ENCODE measurements around the gene HIVEP3.

HIVEP3 gene

GRCh38 chr1:41895552-41895951 is 23.2 kb downstream of the HIVEP3 start:
- Mint-ChIP-seq H3K4me1 (peaks cover 23 to 36% of the 10 kb centered on the region in 2 donors), H3K4me3 (no peak overlapping the region), H3K9me3 (no peaks in the 10 kb centered on the region), H3K27ac (no peak overlapping the region), H3K36me3 (no peaks in the 10 kb centered on the region), H3K27me3 (peaks cover 0 to 2% of the 10 kb centered on the region in 2 donors)
- ATAC-seq (replicated peaks): no peak
- no peak for DNase-seq

DNA sequence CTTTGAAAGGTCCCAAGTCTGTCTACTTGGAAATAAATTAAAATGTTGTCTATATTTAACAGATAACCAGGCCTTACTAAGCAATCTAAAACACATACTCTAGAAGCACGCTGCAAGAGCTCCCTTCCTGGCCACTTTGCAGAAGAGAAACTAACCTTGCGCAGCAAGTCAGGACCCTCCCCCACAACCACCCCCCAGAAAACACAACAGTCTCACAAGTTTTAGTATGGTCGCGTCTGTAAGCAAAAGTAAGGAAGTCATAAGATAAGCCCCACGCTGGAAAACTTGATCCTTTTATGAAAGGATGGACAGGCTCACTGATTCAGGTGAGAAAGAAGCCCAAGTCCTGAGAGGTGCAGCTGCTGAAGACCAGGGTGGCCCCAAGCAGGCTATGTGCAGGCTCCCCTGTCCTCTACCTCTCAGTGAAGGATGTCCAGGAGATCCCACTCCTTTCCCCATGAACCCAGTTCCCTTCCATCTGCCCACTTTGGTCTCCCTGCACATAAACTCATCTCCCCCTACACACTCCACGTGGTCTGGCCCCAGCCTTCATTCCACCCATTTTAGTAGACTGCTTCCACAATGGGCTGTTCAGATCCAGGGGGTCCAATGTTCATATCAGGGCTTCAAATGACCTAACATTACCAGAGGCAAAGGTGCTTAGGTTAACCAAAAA is 23.8 kb downstream of the HIVEP3 start:
- ATAC-seq (replicated peaks) (no peak), DNase-seq (no peak)
- Mint-ChIP-seq H3K4me3 (no peak overlapping the region), H3K27me3 (no peaks in the 10 kb centered on the region), H3K27ac (no peak overlapping the region), H3K9me3 (no peaks in the 10 kb centered on the region), H3K36me3 (no peaks in the 10 kb centered on the region), H3K4me1 (peaks cover 23 to 36% of the 10 kb centered on the region in 2 donors)

- no peak for ATAC-seq (replicated peaks)
- Mint-ChIP-seq H3K27ac (no peak overlapping the region), H3K36me3 (no peaks in the 10 kb centered on the region), H3K9me3 (no peaks in the 10 kb centered on the region), H3K4me1 (peaks cover 23 to 36% of the 10 kb centered on the region in 2 donors), H3K4me3 (no peak overlapping the region), H3K27me3 (no peaks in the 10 kb centered on the region)
- no peak for DNase-seq
Observed at GRCh38 chr1:41894101-41894807, 24.5 kb downstream of the HIVEP3 start.

GRCh38 chr1:41892301-41892781 is 26.4 kb downstream of the HIVEP3 start:
- Mint-ChIP-seq H3K36me3 (no peaks in the 10 kb centered on the region), H3K27ac (no peak overlapping the region), H3K27me3 (peaks cover 0 to 3% of the 10 kb centered on the region in 2 donors), H3K9me3 (no peaks in the 10 kb centered on the region), H3K4me3 (no peak overlapping the region), H3K4me1 (peaks cover 19 to 30% of the 10 kb centered on the region in 2 donors)
- no peak for ATAC-seq (replicated peaks)
- no peak for DNase-seq

- peak; percentile 55 for DNase-seq
Observed at GRCh38 chr1:41891199-41891896, 27.4 kb downstream of the HIVEP3 start.

GRCh38 chr1:41890825-41891198 is 27.9 kb downstream of the HIVEP3 start:
- ATAC-seq (replicated peaks) (peak in 1 of 2 donors; percentile 5), DNase-seq (no peak)
- peak overlapping the region; percentile 92 for H3K27ac Mint-ChIP-seq
- H3K4me1 Mint-ChIP-seq: peaks cover 19 to 30% of the 10 kb centered on the region in 2 donors
- no peaks in the 10 kb centered on the region for H3K36me3 Mint-ChIP-seq
- H3K4me3 Mint-ChIP-seq: peak overlapping the region; percentile 83 to 92
- H3K9me3 Mint-ChIP-seq: no peaks in the 10 kb centered on the region
- H3K27me3 Mint-ChIP-seq: peaks cover 0 to 3% of the 10 kb centered on the region in 2 donors

More at GRCh38 chr1:41891199-41891896, 27.4 kb downstream of the HIVEP3 start:
- peak; percentile 97 for ATAC-seq (replicated peaks)
- H3K9me3 Mint-ChIP-seq: no peaks in the 10 kb centered on the region
- peak overlapping the region; percentile 92 for H3K27ac Mint-ChIP-seq
- peak overlapping the region; percentile 83 to 92 for H3K4me3 Mint-ChIP-seq
- peaks cover 19 to 30% of the 10 kb centered on the region in 2 donors for H3K4me1 Mint-ChIP-seq
- H3K27me3 Mint-ChIP-seq: peaks cover 0 to 3% of the 10 kb centered on the region in 2 donors
- H3K36me3 Mint-ChIP-seq: no peaks in the 10 kb centered on the region

GRCh38 chr1:41889506-41890414 is 29.0 kb downstream of the HIVEP3 start:
- H3K27me3 Mint-ChIP-seq: peaks cover 0 to 3% of the 10 kb centered on the region in 2 donors

DNA sequence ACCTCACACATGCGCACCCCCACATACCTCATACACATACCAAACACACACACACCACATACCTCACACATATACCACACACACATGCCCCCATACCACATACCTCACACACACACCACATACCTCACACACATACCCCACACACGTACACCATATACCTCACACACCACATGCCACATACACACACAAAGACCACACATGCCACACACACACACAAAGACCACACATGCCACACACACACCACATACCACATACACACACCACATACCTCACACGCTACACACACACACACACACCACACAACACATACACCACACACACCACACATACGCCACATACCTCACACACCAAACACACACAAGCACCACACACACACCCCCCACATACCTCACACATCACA is 30.0 kb downstream of the HIVEP3 start:
- DNase-seq (no peak), ATAC-seq (replicated peaks) (no peak)
- Mint-ChIP-seq H3K27me3 (peaks cover 0 to 3% of the 10 kb centered on the region in 2 donors), H3K9me3 (no peaks in the 10 kb centered on the region), H3K4me1 (peaks cover 13 to 19% of the 10 kb centered on the region in 2 donors), H3K4me3 (no peak overlapping the region), H3K36me3 (no peaks in the 10 kb centered on the region), H3K27ac (no peak overlapping the region)

More at GRCh38 chr1:41889506-41890414, 29.0 kb downstream of the HIVEP3 start:
- no peak overlapping the region for H3K27ac Mint-ChIP-seq
- peaks cover 16 to 23% of the 10 kb centered on the region in 2 donors for H3K4me1 Mint-ChIP-seq
- H3K9me3 Mint-ChIP-seq: no peaks in the 10 kb centered on the region
- DNase-seq (no peak), ATAC-seq (replicated peaks) (no peak)
- no peak overlapping the region for H3K4me3 Mint-ChIP-seq
- H3K36me3 Mint-ChIP-seq: no peaks in the 10 kb centered on the region

- Mint-ChIP-seq H3K27ac (no peak overlapping the region), H3K4me3 (no peak overlapping the region), H3K4me1 (peaks cover 13 to 23% of the 10 kb centered on the region in 2 donors), H3K27me3 (peaks cover 0 to 3% of the 10 kb centered on the region in 2 donors), H3K36me3 (no peaks in the 10 kb centered on the region), H3K9me3 (no peaks in the 10 kb centered on the region)
- no peak for DNase-seq
- ATAC-seq (replicated peaks): no peak
Observed at GRCh38 chr1:41887365-41887764, 31.4 kb downstream of the HIVEP3 start.

- no peaks in the 10 kb centered on the region for H3K9me3 Mint-ChIP-seq
Observed at GRCh38 chr1:41884256-41885230, 34.2 kb downstream of the HIVEP3 start.

DNA sequence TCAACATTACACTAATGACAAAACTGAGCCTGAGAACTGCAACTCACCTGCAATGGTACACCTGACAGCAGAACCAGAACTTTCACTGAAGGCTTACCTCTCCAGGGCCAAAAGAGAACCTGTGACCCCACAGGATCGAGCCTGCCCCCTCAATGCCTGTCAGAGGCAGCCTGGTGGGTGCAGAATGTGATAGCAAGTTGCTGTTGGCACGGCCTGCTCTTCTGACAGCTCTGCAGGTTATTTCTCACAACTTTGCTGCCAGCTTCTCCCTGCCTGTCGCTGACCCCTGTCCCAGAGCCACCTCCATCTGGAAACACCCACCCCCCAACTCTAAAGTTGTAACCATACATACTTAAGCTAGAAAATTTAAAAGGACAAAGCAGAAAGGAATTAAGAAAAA is 35.2 kb downstream of the HIVEP3 start:
- Mint-ChIP-seq H3K27me3 (no peaks in the 10 kb centered on the region), H3K4me1 (peaks cover 7 to 12% of the 10 kb centered on the region in 2 donors)
- ATAC-seq (replicated peaks): no peak

More at GRCh38 chr1:41884256-41885230, 34.2 kb downstream of the HIVEP3 start:
- peaks cover 10 to 12% of the 10 kb centered on the region in 2 donors for H3K4me1 Mint-ChIP-seq
- H3K27me3 Mint-ChIP-seq: peaks cover 0 to 3% of the 10 kb centered on the region in 2 donors
- ATAC-seq (replicated peaks) (no peak), DNase-seq (no peak)
- no peaks in the 10 kb centered on the region for H3K36me3 Mint-ChIP-seq
- H3K27ac Mint-ChIP-seq: no peak overlapping the region
- H3K4me3 Mint-ChIP-seq: no peak overlapping the region

DNA sequence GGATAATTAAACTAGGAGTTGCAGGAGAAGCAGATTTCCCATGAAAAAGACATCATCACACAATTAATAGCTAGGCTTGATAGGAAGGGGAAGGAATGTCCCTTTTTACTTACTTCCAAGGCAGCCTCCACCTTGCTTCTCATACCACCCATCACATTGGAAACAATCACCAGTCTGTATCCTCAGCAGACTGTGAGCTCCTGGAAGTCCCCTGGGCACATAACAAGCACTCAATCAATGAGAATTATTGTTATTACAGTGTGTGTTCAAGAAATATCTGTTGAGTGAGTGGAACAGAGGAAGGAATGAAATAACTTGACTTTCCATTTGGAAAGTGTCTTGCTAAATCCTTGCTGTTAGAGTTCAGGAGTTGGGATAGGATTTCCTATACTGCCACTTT is 36.2 kb downstream of the HIVEP3 start:
- H3K9me3 Mint-ChIP-seq: no peaks in the 10 kb centered on the region
- peaks cover 7 to 12% of the 10 kb centered on the region in 2 donors for H3K4me1 Mint-ChIP-seq
- H3K27me3 Mint-ChIP-seq: no peaks in the 10 kb centered on the region
- no peak for DNase-seq
- H3K27ac Mint-ChIP-seq: peak overlapping the region; percentile 22
- ATAC-seq (replicated peaks): no peak
- H3K4me3 Mint-ChIP-seq: peak overlapping the region in 1 of 2 donors; percentile 30
- no peaks in the 10 kb centered on the region for H3K36me3 Mint-ChIP-seq

More for the DNA sequence above, 35.2 kb downstream of the HIVEP3 start:
- H3K36me3 Mint-ChIP-seq: no peaks in the 10 kb centered on the region
- H3K27ac Mint-ChIP-seq: no peak overlapping the region
- DNase-seq: no peak
- H3K4me3 Mint-ChIP-seq: no peak overlapping the region
- no peaks in the 10 kb centered on the region for H3K9me3 Mint-ChIP-seq

All from stimulated activated naive B cell treated with anti-CD40 and anti-IgM and Interleukin-4, amounts not matched to agents 10 μg/mL and 1 μg/mL and 100 μg/mL, for 72 hours (primary cell).